Stimulated activated CD4-positive, alpha-beta T cell treated with anti-CD3 and anti-CD28 coated beads, Interleukin-4, amount 100 ng/mL, for 48 hours (primary cell): Measurements from ENCODE around the gene IMMP2L.

Source experiments
- DNase-seq, 2 donors: peaks; one replicate each; pipeline ENCODE4 v3.0.0-alpha.2; 2020; ENCODE audit warnings: low read depth in 2 of 2

Gene IMMP2L

GRCh38 chr7:110645616-110646015 is 916.7 kb downstream of the IMMP2L start:
- no peak for DNase-seq

- DNase-seq, result no peak
Observed at GRCh38 chr7:110645060-110645459, 917.2 kb downstream of the IMMP2L start.

GRCh38 chr7:110637252-110637651 is 925.0 kb downstream of the IMMP2L start:
- no peak for DNase-seq

GRCh38 chr7:110633313-110633712 is 929.0 kb downstream of the IMMP2L start:
- no peak for DNase-seq

GRCh38 chr7:110626414-110626813 is 935.9 kb downstream of the IMMP2L start:
- DNase-seq, result no peak

- no peak for DNase-seq
Observed at GRCh38 chr7:110625294-110625693, 937.0 kb downstream of the IMMP2L start.

- no peak for DNase-seq
Observed at GRCh38 chr7:110623436-110623835, 938.9 kb downstream of the IMMP2L start.

GRCh38 chr7:110621289-110621688 is 941.0 kb downstream of the IMMP2L start:
- no peak for DNase-seq

- no peak for DNase-seq
Observed at GRCh38 chr7:110620110-110620735, 942.1 kb downstream of the IMMP2L start.
